ENCODE measurements around the gene AQP5. TPM values are rescaled to one million over a fixed set of nuclear protein-coding genes. Genes with fewer than 3 reads are reported as not detected.

AQP5 gene
- total RNA-seq, 2 experiments from 2014 or later: not detected

- Histone ChIP-seq H3K9me3 (ENCODE audit: low read length) (no peaks in the 10 kb centered on the region), H4K20me1 (ENCODE audit: insufficient read depth, low read length) (peaks cover 10% of the 10 kb centered on the region; the same call in 1 of the 2 replicates), H3K4me1 (ENCODE audit: insufficient read depth, low read length, poor library complexity, severe bottlenecking) (peaks cover 40% of the 10 kb centered on the region), H3K4me2 (ENCODE audit: low read length) (peak overlapping the region; percentile 78), H3K36me3 (ENCODE audit: insufficient read depth, low read length) (peaks cover 86% of the 10 kb centered on the region), H3K79me2 (ENCODE audit: insufficient read depth, low read depth, low read length) (peaks cover 56% of the 10 kb centered on the region; the same call in 1 of the 2 replicates), H3K4me3 (ENCODE audit: low read depth, low read length, poor library complexity, severe bottlenecking) (peak overlapping the region; percentile 49), H2AFZ (ENCODE audit: low read length) (no peak overlapping the region), H3K9me2 (ENCODE audit: insufficient read depth, low read length) (no peaks in the 10 kb centered on the region), H3K27ac (ENCODE audit: low read depth, low read length, poor library complexity, severe bottlenecking) (peak overlapping the region; percentile 83)
- peak; percentile 77 for DNase-seq (ENCODE audit: low spot score)
- CTCF ChIA-PET (ENCODE audit: unreplicated experiment): interaction anchor here (0.5 to 1.8 kb wide), 3 partner anchors 13 to 31 kb away, joined by 3 to 9 read pairs (median 3); partner anchors contain the start of gene RACGAP1
- TF ChIP-seq EZH2phosphoT487 (IDR thresholded peaks at IDR 0.05; ENCODE audit: borderline replicate concordance, low read depth, low read length): no peak
- no peak for TF ChIP-seq CTCF (conservative IDR thresholded peaks at IDR 0.05; ENCODE audit: low read length)
- BruUV-seq (replicated peaks): no TSS peak
- POLR2A ChIA-PET: interaction anchor here (0.5 to 3.2 kb wide), 12 partner anchors 12 to 1155 kb away, joined by 3 to 29 read pairs (median 4); partner anchors contain the start of genes DDX23 and RACGAP1
- intact Hi-C loops (cut with micrococcal nuclease; ENCODE audit: unreplicated experiment): loop anchor here (2.0 kb wide), 1 partner anchor 18 kb away; the partner anchor contains the start of gene RACGAP1
These were observed 45.2 kb downstream of the AQP5 start for GRCh38 chr12:50006754-50007442.

- no peaks in the 10 kb centered on the region for H3K9me3 ChIP-seq (ENCODE audit: low read length)
- no TSS peak for BruUV-seq (replicated peaks)
- H3K4me3 ChIP-seq (ENCODE audit: low read depth, low read length, poor library complexity, severe bottlenecking): no peak overlapping the region
- no peaks in the 10 kb centered on the region; the same call in 1 of the 2 replicates for H4K20me1 ChIP-seq (ENCODE audit: insufficient read depth, low read length)
- no peak overlapping the region for H2AFZ ChIP-seq (ENCODE audit: low read length)
- peaks cover 67% of the 10 kb centered on the region for H3K79me2 ChIP-seq (ENCODE audit: insufficient read depth, low read depth, low read length)
- ChIA-PET CTCF (ENCODE audit: unreplicated experiment) (no interaction called here), POLR2A (interaction anchor here (0.5 to 1.2 kb wide), 5 partner anchors 8 to 100 kb away, joined by 3 to 4 read pairs (median 3); no protein-coding TSS in a partner anchor)
- H3K36me3 ChIP-seq (ENCODE audit: insufficient read depth, low read length): peaks cover 81% of the 10 kb centered on the region
- H3K4me2 ChIP-seq (ENCODE audit: low read length): no peak overlapping the region
- no peak for DNase-seq (ENCODE audit: low spot score)
- H3K9me2 ChIP-seq (ENCODE audit: insufficient read depth, low read length): no peaks in the 10 kb centered on the region
- TF ChIP-seq EZH2phosphoT487 (IDR thresholded peaks at IDR 0.05; ENCODE audit: borderline replicate concordance, low read depth, low read length): no peak
- peaks cover 8% of the 10 kb centered on the region for H3K4me1 ChIP-seq (ENCODE audit: insufficient read depth, low read length, poor library complexity, severe bottlenecking)
- intact Hi-C loops (cut with micrococcal nuclease; ENCODE audit: unreplicated experiment): no loop called here
- no peak overlapping the region for H3K27ac ChIP-seq (ENCODE audit: low read depth, low read length, poor library complexity, severe bottlenecking)
These were observed 51.9 kb downstream of the AQP5 start for GRCh38 chr12:50013361-50014147.

- BruUV-seq (replicated peaks): no TSS peak
- Histone ChIP-seq H3K27ac (ENCODE audit: low read depth, low read length, poor library complexity, severe bottlenecking) (no peak overlapping the region), H3K4me1 (ENCODE audit: insufficient read depth, low read length, poor library complexity, severe bottlenecking) (peaks cover 8% of the 10 kb centered on the region), H3K4me2 (ENCODE audit: low read length) (no peak overlapping the region), H3K79me2 (ENCODE audit: insufficient read depth, low read depth, low read length) (peaks cover 67% of the 10 kb centered on the region), H3K9me2 (ENCODE audit: insufficient read depth, low read length) (no peaks in the 10 kb centered on the region), H2AFZ (ENCODE audit: low read length) (no peak overlapping the region), H3K9me3 (ENCODE audit: low read length) (no peaks in the 10 kb centered on the region), H4K20me1 (ENCODE audit: insufficient read depth, low read length) (peaks cover 4% of the 10 kb centered on the region; the same call in 1 of the 2 replicates), H3K4me3 (ENCODE audit: low read depth, low read length, poor library complexity, severe bottlenecking) (no peak overlapping the region), H3K36me3 (ENCODE audit: insufficient read depth, low read length) (peaks cover 80% of the 10 kb centered on the region)
- ChIA-PET CTCF (ENCODE audit: unreplicated experiment) (no interaction called here), POLR2A (interaction anchor here (0.5 to 1.2 kb wide), 6 partner anchors 9 to 99 kb away, joined by 3 to 5 read pairs (median 4); no protein-coding TSS in a partner anchor)
- no peak for DNase-seq (ENCODE audit: low spot score)
- no peak for TF ChIP-seq EZH2phosphoT487 (IDR thresholded peaks at IDR 0.05; ENCODE audit: borderline replicate concordance, low read depth, low read length)
- TF ChIP-seq CTCF (conservative IDR thresholded peaks at IDR 0.05; ENCODE audit: low read length): no peak
- intact Hi-C loops (cut with micrococcal nuclease; ENCODE audit: unreplicated experiment): no loop called here
These were observed 52.7 kb downstream of the AQP5 start for GRCh38 chr12:50014342-50014741.
